Bronchial epithelial cell (primary cell): ENCODE results near the gene PKD1L1. TPM values are rescaled to one million over a fixed set of nuclear protein-coding genes. Genes with fewer than 3 reads are reported as not detected.

ENCODE experiments used
- DNase-seq: peaks from one replicate; pipeline ENCODE4 v3.0.0-alpha.2; 2010; ENCODE audit warnings: low read depth
- FAIRE-seq: peaks from 2 replicates; lab custom pipeline; 2011; peaks lifted over from hg19 to GRCh38; lab: Jason Lieb, UNC
- H3K27me3 ChIP-seq: 2 replicates; pipeline ENCODE4 v1.5.1; 2011; ENCODE audit warnings: low read length; ENCODE audit not compliant: control insufficient read depth, insufficient read depth
- H3K36me3 ChIP-seq: 2 replicates; pipeline ENCODE4 v1.5.1; 2011; ENCODE audit warnings: low read length; ENCODE audit not compliant: control insufficient read depth, insufficient read depth
- H3K4me3 ChIP-seq: 2 replicates; pipeline ENCODE4 v1.5.1; 2011; ENCODE audit warnings: mild to moderate bottlenecking, low read depth, low read length, control low read depth
- CTCF ChIP-seq: IDR thresholded peaks from 2 replicates; pipeline ENCODE4 v1.5.1; 2011; ENCODE audit warnings: mild to moderate bottlenecking, moderate library complexity, low read length, control low read depth, inconsistent platforms; ENCODE audit not compliant: insufficient read depth, severe bottlenecking
- total RNA-seq: library from RNA; depleted of rRNA; stranded (reverse); fragments of >200 nt; gene quantifications from 2 replicates; pipeline ENCODE4 v1.2.1, GENCODE V29; 2014

Gene PKD1L1
- total RNA-seq, 1 donor from 2014 or later, result under 0.01 TPM

- H3K4me3 ChIP-seq, result no peak overlapping the region
- FAIRE-seq (no peak), DNase-seq (no peak)
- no peak for TF ChIP-seq CTCF
- no peaks in the 10 kb centered on the region for H3K27me3 ChIP-seq
- H3K36me3 ChIP-seq, result peaks cover 18% of the 10 kb centered on the region
These were observed 25.5 kb upstream of the PKD1L1 start for GRCh38 chr7:47973739-47974138.

GRCh38 chr7:47970761-47971160 lies 22.5 kb upstream of the PKD1L1 start:
- H3K4me3 ChIP-seq, result no peak overlapping the region
- H3K36me3 ChIP-seq, result peaks cover 31% of the 10 kb centered on the region
- H3K27me3 ChIP-seq, result no peaks in the 10 kb centered on the region
- no peak for TF ChIP-seq CTCF
- DNase-seq (no peak), FAIRE-seq (no peak)

GRCh38 chr7:47968847-47969774 lies 20.8 kb upstream of the PKD1L1 start:
- FAIRE-seq, result no peak
- peak; percentile 44 for DNase-seq
- Histone ChIP-seq H3K36me3 (peaks cover 32% of the 10 kb centered on the region), H3K27me3 (no peaks in the 10 kb centered on the region), H3K4me3 (no peak overlapping the region)
- TF ChIP-seq CTCF, result peak; percentile 87

DNA sequence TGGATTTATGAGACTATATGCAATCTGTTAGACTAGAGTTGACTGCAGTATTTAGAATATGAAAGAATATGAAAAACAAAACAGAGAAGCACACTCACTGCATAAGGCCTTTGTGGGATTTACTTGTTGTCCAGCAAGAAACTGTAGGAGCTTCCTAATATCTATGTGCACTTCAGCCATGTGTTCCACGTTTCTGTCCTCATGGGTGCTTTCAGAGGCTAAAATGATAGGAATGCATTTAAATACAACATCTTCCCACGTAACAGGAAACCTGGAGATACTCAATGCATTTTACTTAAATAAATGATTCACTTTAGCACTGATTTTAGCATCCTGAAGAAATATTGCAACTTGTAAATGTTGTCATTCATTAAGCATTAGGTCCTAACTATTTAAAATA lies 19.4 kb upstream of the PKD1L1 start:
- Histone ChIP-seq H3K27me3 (no peaks in the 10 kb centered on the region), H3K4me3 (no peak overlapping the region), H3K36me3 (peaks cover 28% of the 10 kb centered on the region)
- TF ChIP-seq CTCF, result no peak
- DNase-seq (no peak), FAIRE-seq (no peak)

- H3K4me3 ChIP-seq, result no peak overlapping the region
- H3K36me3 ChIP-seq, result peaks cover 32% of the 10 kb centered on the region
- FAIRE-seq (no peak), DNase-seq (no peak)
- H3K27me3 ChIP-seq, result no peaks in the 10 kb centered on the region
- TF ChIP-seq CTCF, result no peak
These were observed 18.9 kb upstream of the PKD1L1 start for GRCh38 chr7:47967123-47967522.
